BLaER1 treated with 17β-estradiol and CSF1 and Interleukin-3, amounts not matched to agents 10 nM and 100 nM (cell line): Measurements from ENCODE around the gene ANGPTL8.

Experiments
- H3K27ac ChIP-seq, 11 experiments: shearing (Covaris generic); formaldehyde crosslinking; 2 replicates each; pipeline ENCODE4 v1.8.1; 2022
- H3K27me3 ChIP-seq, 11 experiments: shearing (Covaris generic); formaldehyde crosslinking; 2 replicates each; pipeline ENCODE4 v1.8.1; 2022
- H3K36me3 ChIP-seq, 11 experiments: shearing (Covaris generic); formaldehyde crosslinking; 2 replicates each; pipeline ENCODE4 v1.8.1; 2022
- H3K4me1 ChIP-seq, 10 experiments: shearing (Covaris generic); formaldehyde crosslinking; 2 replicates each; pipeline ENCODE4 v1.8.1; 2022
- H3K4me2 ChIP-seq, 11 experiments: shearing (Covaris generic); formaldehyde crosslinking; 2 replicates each; pipeline ENCODE4 v1.8.1; 2022
- H3K4me3 ChIP-seq, 10 experiments: shearing (Covaris generic); formaldehyde crosslinking; 2 replicates each; pipeline ENCODE4 v1.8.1; 2022
- H3K9ac ChIP-seq, 11 experiments: shearing (Covaris generic); formaldehyde crosslinking; 2 replicates each; pipeline ENCODE4 v1.8.1; 2022
- H3K9me3 ChIP-seq, 11 experiments: shearing (Covaris generic); formaldehyde crosslinking; replicated peaks in 1 of 11; 2 replicates each; pipeline ENCODE4 v1.8.1; 2022
- H4K20me1 ChIP-seq, 11 experiments: shearing (Covaris generic); formaldehyde crosslinking; 2 replicates each; pipeline ENCODE4 v1.8.1; 2022
- Cebpa-rat ChIP-seq, 11 experiments: shearing (Covaris generic); IDR thresholded peaks; 2 replicates each; pipeline ENCODE4 v1.8.1; 2022

The ANGPTL8 gene

DNA sequence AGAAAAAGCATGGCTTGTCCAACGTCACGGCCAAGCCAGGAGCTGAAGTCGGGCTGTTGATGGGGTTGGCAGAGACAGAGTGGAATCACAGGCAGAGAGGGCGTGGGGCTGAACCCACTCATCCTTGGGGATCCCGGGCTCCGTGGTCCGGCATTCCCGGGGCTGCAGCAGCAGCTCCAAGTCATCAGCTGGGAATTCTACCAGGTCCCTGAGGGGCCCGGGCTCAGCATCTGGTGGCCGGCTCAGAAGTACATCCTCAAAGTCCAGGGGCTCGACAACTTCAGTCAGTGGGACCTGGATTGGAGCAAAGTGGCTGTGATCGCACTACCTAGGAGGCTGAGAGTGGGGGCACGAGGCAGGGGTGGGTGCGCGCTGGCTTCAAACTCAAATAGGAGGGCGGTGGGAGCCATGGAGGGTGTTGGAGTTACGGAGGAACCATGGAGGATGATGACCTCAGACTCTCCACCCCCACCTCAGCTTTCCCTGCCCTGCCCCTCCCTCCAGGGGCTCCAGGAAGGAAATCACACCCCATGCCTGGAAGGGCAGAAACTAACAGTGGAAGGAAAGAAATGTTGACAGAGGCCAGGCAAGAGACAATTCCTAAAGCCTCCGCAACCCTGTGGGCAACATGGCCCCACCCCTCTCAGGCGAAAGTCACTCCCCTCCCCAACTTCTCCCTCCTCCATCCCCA, 13.4 kb downstream of the ANGPTL8 start:
- no peak for TF ChIP-seq Cebpa-rat (IDR thresholded peaks at IDR 0.05)
- Histone ChIP-seq H3K27me3 (peaks cover 11 to 53% (median 32%) of the 10 kb centered on the region in 11 experiments; a peak in 21 of 22 replicates), H3K36me3 (no peaks in the 10 kb centered on the region), H3K9ac (no peak overlapping the region), H3K27ac (no peak overlapping the region), H3K4me1 (peaks cover 0 to 5% (median 0%) of the 10 kb centered on the region in 10 experiments; a peak in 2 of 20 replicates), H4K20me1 (peaks cover 0 to 32% (median 0%) of the 10 kb centered on the region in 11 experiments; a peak in 5 of 22 replicates), H3K4me2 (no peak overlapping the region), H3K4me3 (no peak overlapping the region), H3K9me3 (no peaks in the 10 kb centered on the region)

DNA sequence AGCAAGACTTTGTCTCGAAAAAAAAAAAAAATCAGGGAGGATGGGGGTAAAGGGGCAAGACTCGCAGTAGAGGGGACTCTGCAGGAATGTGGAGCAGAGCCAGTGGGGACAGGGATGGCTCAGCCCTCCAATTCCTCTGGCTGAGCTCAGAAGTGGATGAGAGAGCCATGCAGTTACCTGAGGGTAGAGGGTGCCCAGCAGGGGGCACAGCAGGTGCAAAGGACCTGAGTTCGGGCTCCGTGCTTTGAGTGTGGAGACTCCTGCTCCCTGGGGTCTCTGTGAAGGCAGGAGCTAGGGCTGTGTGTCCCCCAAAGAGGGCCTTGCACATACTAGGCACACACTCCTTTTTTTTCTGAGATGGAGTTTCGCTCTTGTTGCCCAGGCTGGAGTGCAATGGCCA, 15.2 kb downstream of the ANGPTL8 start:
- no peak for TF ChIP-seq Cebpa-rat (IDR thresholded peaks at IDR 0.05)
- H3K36me3 ChIP-seq = no peaks in the 10 kb centered on the region

DNA sequence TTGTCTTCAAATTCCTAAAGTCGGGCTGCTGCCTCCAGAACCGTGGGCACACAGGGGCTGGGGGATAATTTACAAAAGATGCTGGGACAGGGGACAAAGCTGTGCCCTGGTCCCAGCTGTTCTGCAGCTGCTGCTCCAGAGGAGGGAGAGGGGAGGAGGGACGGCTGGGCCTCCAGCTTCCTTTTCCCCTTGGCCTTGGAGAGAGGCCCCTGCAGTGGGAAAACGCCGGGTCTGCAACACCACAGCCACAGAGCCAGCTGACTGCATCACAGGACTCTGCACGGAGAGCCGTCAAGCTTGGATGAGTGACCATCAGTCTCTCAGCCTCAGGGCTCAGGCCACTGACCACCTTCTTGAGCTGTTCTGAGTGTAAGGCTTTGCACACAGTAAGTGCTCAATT, 16.8 kb downstream of the ANGPTL8 start:
- Histone ChIP-seq H3K9me3 (no peaks in the 10 kb centered on the region), H3K36me3 (no peaks in the 10 kb centered on the region), H3K27me3 (peaks cover 25 to 87% (median 60%) of the 10 kb centered on the region in 11 experiments), H3K4me3 (no peak overlapping the region), H3K4me1 (peaks cover 0 to 5% (median 0%) of the 10 kb centered on the region in 10 experiments; a peak in 2 of 20 replicates), H4K20me1 (peaks cover 0 to 43% (median 0%) of the 10 kb centered on the region in 11 experiments; a peak in 6 of 22 replicates), H3K9ac (no peak overlapping the region), H3K4me2 (peak overlapping the region in 1 of 11 experiments; percentile 17; a peak in 1 of 22 replicates), H3K27ac (no peak overlapping the region)
- no peak for TF ChIP-seq Cebpa-rat (IDR thresholded peaks at IDR 0.05)

More for the DNA sequence above, 15.2 kb downstream of the ANGPTL8 start:
- Histone ChIP-seq H4K20me1 (peaks cover 0 to 36% (median 0%) of the 10 kb centered on the region in 11 experiments; a peak in 6 of 22 replicates), H3K27ac (no peak overlapping the region), H3K4me2 (no peak overlapping the region), H3K4me1 (peaks cover 0 to 5% (median 0%) of the 10 kb centered on the region in 10 experiments; a peak in 2 of 20 replicates), H3K9me3 (no peaks in the 10 kb centered on the region), H3K4me3 (no peak overlapping the region), H3K27me3 (peaks cover 11 to 72% (median 45%) of the 10 kb centered on the region in 11 experiments), H3K9ac (no peak overlapping the region)

DNA sequence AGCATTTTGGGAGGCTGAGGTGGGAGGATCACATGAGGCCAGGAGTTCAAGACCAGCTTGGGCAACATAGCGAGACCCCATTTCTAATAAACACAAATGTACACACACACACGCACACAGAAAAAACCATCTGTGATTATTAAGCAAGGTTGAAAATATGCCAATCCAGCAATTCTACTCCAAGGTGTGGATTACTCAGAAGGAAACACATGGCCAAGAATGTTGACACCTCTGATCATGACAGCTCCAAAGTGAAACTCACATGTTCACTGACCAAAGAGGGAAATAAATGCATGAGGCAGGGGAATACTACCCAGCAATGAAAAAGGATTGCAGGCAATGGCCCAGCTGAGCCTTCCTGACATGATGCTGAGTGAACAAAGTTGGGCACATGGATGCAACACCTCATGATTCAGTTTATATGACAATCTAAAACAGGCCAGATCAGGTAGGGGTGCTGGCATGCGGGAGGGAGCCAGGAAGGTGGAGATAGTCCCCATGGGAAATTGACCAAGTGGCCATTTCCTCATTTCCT, 18.5 kb downstream of the ANGPTL8 start:
- H3K4me3 ChIP-seq = no peak overlapping the region
- H3K4me1 ChIP-seq = peaks cover 0 to 5% (median 0%) of the 10 kb centered on the region in 10 experiments; a peak in 5 of 20 replicates
- no peak overlapping the region for H3K4me2 ChIP-seq
- no peak overlapping the region for H3K9ac ChIP-seq
- H3K9me3 ChIP-seq = no peaks in the 10 kb centered on the region
- no peak for TF ChIP-seq Cebpa-rat (IDR thresholded peaks at IDR 0.05)
- H3K27ac ChIP-seq = no peak overlapping the region
- H3K36me3 ChIP-seq = no peaks in the 10 kb centered on the region
- peaks cover 42 to 94% (median 77%) of the 10 kb centered on the region in 11 experiments for H3K27me3 ChIP-seq
- peaks cover 0 to 45% (median 0%) of the 10 kb centered on the region in 11 experiments; a peak in 7 of 22 replicates for H4K20me1 ChIP-seq

DNA sequence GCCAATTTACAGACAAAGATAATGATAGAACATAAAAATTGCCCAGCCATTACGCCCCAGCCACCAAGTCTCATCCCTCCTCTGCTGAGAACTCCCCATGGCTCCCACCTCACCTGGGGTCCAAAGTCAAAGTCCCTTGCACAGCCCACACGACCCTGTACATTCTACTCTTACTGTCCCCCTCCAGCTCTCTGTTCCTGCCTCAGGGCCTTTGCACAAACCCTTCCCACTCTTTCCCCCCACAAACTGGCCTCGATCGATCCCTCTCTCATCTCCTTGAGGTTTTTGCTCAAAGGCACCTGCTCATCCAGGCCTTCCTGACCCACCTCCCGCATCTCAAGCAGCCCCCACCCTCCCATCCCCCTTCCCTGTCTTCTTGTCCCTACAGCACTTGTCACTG, 21.6 kb downstream of the ANGPTL8 start:
- Histone ChIP-seq H3K4me3 (no peak overlapping the region), H3K4me1 (peaks cover 0 to 14% (median 2%) of the 10 kb centered on the region in 10 experiments; a peak in 8 of 20 replicates), H3K27ac (no peak overlapping the region), H4K20me1 (peaks cover 0 to 40% (median 0%) of the 10 kb centered on the region in 11 experiments; a peak in 10 of 22 replicates), H3K9me3 (no peaks in the 10 kb centered on the region), H3K27me3 (peaks cover 67 to 96% (median 91%) of the 10 kb centered on the region in 11 experiments), H3K4me2 (no peak overlapping the region), H3K36me3 (no peaks in the 10 kb centered on the region), H3K9ac (no peak overlapping the region)
- no peak for TF ChIP-seq Cebpa-rat (IDR thresholded peaks at IDR 0.05)

DNA sequence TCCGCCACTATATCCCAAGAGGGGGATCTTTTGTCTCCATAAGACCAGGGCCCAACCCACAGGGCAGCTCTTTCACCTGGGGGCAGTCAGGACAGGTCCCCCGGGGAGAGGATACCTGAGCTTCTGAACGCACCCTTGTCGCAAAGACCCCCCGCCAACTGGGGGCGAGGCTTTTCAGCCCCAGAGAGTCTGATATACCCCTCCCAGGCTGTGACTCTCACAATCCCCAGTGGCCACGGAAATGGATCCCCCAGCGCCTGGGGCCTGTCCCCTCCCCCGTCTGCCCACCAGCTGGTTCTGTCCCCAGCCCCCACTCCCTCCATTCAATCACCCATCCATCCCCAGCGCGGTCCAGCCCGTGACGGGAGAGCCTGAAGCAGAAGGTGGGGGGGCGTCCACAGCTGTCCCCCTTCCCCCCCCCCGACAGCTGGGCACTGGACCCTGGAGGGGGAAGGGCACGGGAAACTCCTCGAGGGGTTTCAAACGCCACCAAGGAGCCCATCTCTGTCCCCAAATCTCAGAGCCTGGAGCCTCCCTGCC, 22.1 kb downstream of the ANGPTL8 start:
- TF ChIP-seq Cebpa-rat (IDR thresholded peaks at IDR 0.05) = no peak
- H3K9ac ChIP-seq = peak overlapping the region in 8 of 11 experiments; percentile 36 to 73 (median 56); a peak in 9 of 22 replicates
- H3K4me3 ChIP-seq = peak overlapping the region; percentile 51 to 69 (median 59)

DNA sequence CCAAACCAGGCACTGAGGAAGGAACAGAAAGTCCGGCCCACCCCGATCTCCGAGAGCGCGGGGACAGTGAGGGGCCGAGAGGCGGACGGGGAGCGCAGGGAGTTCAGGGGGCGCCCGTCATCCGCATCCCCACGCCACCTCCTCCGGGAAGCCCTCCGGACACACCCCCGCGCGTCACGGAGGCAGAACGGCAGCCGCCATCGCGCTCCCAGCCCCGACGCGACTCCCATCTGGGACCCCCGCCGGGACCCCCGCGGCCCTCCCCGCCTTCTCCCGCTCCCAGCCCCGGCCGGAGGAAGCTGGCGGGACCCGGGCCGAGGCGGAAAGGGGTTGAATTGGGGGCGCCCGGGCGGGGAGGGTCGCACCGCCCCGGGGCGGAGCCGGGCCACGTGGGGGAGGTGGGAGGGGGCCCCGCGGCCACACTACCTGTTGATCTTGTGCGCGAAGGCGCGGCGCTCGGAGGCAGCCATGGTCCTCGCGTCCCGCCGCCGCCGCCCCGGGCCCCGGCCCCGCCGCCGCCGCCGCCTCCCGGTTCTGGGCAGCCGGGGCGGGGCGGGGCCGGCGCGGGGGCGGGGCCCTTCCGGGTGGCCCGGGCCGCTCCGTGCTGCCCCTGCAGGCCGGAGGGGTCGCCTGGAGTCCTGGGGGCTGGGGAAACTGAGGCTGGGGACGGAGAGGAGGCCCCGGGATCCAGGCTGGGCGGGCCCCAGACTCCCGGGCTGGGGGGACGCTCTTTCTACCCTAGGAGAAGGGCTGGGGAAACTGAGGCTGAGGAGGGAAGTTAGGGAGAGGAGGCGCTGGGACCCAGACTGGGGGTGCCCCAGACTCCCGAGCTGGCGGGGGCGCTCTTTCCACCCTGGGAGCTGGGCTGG, 22.8 kb downstream of the ANGPTL8 start, which contains the start of gene DOCK6:
TSS of gene DOCK6 (minus strand) at position 554 of the 869 bp plus-strand sequence. CDS start at position 470, 84 bp downstream.
- H3K36me3 ChIP-seq = no peaks in the 10 kb centered on the region
- TF ChIP-seq Cebpa-rat (IDR thresholded peaks at IDR 0.05) = no peak
- peak within 1 kb of the TSS; percentile 69 to 83 (median 75) for H3K4me2 ChIP-seq
- peaks cover 0 to 14% (median 0%) of the 10 kb centered on the region in 10 experiments; a peak in 8 of 20 replicates for H3K4me1 ChIP-seq
- H3K27ac ChIP-seq = no peak within 1 kb of the TSS; a peak in 1 of 22 replicates
- peaks cover 65 to 97% (median 91%) of the 10 kb centered on the region in 11 experiments for H3K27me3 ChIP-seq
- peaks cover 0 to 42% (median 0%) of the 10 kb centered on the region in 11 experiments; a peak in 10 of 22 replicates for H4K20me1 ChIP-seq
- H3K4me3 ChIP-seq = peak within 1 kb of the TSS; percentile 51 to 69 (median 59)
- H3K9ac ChIP-seq = peak within 1 kb of the TSS in 10 of 11 experiments; percentile 36 to 73 (median 56); a peak in 16 of 22 replicates
- no peaks in the 10 kb centered on the region for H3K9me3 ChIP-seq

More for the DNA sequence above, 22.1 kb downstream of the ANGPTL8 start:
- H3K27me3 ChIP-seq = peaks cover 66 to 96% (median 91%) of the 10 kb centered on the region in 11 experiments
- H4K20me1 ChIP-seq = peaks cover 0 to 40% (median 0%) of the 10 kb centered on the region in 11 experiments; a peak in 10 of 22 replicates
- H3K4me2 ChIP-seq = peak overlapping the region; percentile 69 to 83 (median 75)
- H3K27ac ChIP-seq = no peak overlapping the region
- H3K4me1 ChIP-seq = peaks cover 0 to 14% (median 0%) of the 10 kb centered on the region in 10 experiments; a peak in 8 of 20 replicates
- no peaks in the 10 kb centered on the region for H3K36me3 ChIP-seq
- no peaks in the 10 kb centered on the region for H3K9me3 ChIP-seq

DNA sequence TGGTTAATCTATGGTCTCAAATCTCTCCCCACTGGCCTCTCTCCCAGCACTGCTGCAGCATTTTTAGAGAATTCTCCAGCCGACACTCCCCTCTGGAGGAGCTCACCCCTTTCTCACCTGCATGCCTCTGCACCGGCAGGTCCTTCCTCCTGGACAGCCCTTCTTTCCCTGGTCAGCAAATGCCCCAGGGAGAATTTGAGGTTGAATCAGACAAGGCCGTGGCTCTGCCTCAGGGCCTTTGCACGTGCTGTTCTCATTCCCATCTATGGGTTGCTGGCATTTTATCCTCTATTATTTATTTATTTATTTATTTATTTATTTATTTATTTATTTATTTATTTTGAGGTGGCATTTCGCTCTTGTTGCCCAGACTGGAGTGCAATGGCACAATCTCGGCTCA, 24.3 kb downstream of the ANGPTL8 start:
- Histone ChIP-seq H3K9ac (no peak overlapping the region), H3K4me1 (peaks cover 0 to 16% (median 3%) of the 10 kb centered on the region in 10 experiments; a peak in 14 of 20 replicates), H3K4me3 (no peak overlapping the region), H3K9me3 (no peaks in the 10 kb centered on the region), H3K27me3 (peaks cover 81 to 100% (median 98%) of the 10 kb centered on the region in 11 experiments), H3K4me2 (no peak overlapping the region), H3K36me3 (no peaks in the 10 kb centered on the region), H4K20me1 (peaks cover 0 to 57% (median 0%) of the 10 kb centered on the region in 11 experiments; a peak in 12 of 22 replicates), H3K27ac (no peak overlapping the region)
- TF ChIP-seq Cebpa-rat (IDR thresholded peaks at IDR 0.05) = no peak
